Measurements from ENCODE around the gene EPS15.
"Not testable (repeated sequence)": the region's sequence is repeated elsewhere in the genome, so short reads cannot be mapped to it uniquely, and the experiment has no call there.

The EPS15 gene

DNA sequence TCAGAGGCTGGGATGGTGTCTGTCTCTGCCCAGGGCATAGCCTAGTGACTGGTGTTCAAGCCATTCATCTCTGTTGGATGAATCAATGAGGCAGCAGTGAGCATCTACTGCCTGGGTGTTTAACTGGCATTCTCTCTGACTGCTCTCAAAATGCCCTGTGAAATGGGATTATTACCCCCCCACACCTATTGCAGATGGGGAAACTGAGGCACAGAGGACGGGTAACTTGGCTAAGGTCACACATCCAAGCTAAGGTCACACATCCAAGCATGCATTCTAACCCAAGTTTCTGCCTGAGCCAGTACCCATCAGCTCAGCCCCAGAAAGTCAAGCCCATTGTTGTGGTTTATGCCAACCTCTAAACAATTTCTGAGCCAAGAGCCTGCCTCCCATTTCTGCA is 193.7 kb downstream of the EPS15 start:
- TF ChIP-seq, protein P1, sequence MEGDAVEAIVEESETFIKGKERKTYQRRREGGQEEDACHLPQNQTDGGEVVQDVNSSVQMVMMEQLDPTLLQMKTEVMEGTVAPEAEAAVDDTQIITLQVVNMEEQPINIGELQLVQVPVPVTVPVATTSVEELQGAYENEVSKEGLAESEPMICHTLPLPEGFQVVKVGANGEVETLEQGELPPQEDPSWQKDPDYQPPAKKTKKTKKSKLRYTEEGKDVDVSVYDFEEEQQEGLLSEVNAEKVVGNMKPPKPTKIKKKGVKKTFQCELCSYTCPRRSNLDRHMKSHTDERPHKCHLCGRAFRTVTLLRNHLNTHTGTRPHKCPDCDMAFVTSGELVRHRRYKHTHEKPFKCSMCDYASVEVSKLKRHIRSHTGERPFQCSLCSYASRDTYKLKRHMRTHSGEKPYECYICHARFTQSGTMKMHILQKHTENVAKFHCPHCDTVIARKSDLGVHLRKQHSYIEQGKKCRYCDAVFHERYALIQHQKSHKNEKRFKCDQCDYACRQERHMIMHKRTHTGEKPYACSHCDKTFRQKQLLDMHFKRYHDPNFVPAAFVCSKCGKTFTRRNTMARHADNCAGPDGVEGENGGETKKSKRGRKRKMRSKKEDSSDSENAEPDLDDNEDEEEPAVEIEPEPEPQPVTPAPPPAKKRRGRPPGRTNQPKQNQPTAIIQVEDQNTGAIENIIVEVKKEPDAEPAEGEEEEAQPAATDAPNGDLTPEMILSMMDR (conservative IDR thresholded peaks at IDR 0.05; ENCODE audit: low read length), result no peak
- TF ChIP-seq EZH2phosphoT487 (IDR thresholded peaks at IDR 0.05; ENCODE audit: borderline replicate concordance), result no peak

DNA sequence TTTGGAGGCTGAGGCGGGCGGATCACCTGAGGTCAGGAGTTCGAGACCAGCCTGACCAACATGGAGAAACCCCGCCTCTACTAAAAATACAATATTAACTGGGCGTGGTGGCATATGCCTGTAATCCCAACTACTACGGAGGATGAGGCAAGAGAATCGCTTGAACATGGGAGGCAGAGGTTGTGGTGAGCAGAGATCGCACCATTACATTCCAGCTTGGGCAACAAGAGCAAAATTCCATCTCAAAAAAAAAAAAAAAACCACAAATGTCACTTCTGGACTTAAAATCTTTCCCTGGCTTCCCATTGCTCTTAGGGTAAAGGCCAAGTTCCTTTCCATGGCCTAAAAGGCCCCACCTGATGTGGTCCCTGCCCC is 194.1 kb downstream of the EPS15 start:
- not testable (repeated sequence) for H3K4me3 ChIP-seq (ENCODE audit: low read length, poor library complexity, severe bottlenecking); H3K27me3 ChIP-seq (ENCODE audit: insufficient read depth, low read length, poor library complexity, severe bottlenecking); H3F3A ChIP-seq (ENCODE audit: low read depth); H3K9ac ChIP-seq (ENCODE audit: low read depth, low read length, poor library complexity, severe bottlenecking); H3K9me2 ChIP-seq (replicated peaks; ENCODE audit: low read depth, low read length); H3K9me3 ChIP-seq (ENCODE audit: insufficient read depth, low read depth, low read length); H3K79me2 ChIP-seq (ENCODE audit: insufficient read depth, low read length); H3K4me1 ChIP-seq (ENCODE audit: insufficient read depth, low read length, poor library complexity, severe bottlenecking); H2AFZ ChIP-seq (ENCODE audit: low read length); H3K36me3 ChIP-seq (ENCODE audit: insufficient read depth, low read length); H3K4me2 ChIP-seq (ENCODE audit: low read depth, low read length, poor library complexity, severe bottlenecking); H4K20me1 ChIP-seq (ENCODE audit: insufficient read depth, low read length, poor library complexity, severe bottlenecking)

More for the DNA sequence above, 193.7 kb downstream of the EPS15 start:
- no peak overlapping the region for H2AFZ ChIP-seq (ENCODE audit: low read length)
- H3K79me2 ChIP-seq (ENCODE audit: insufficient read depth, low read length), result no peaks in the 10 kb centered on the region
- no peaks in the 10 kb centered on the region for H3K27me3 ChIP-seq (ENCODE audit: insufficient read depth, low read length, poor library complexity, severe bottlenecking)
- no peak overlapping the region for H3K4me3 ChIP-seq (ENCODE audit: low read length, poor library complexity, severe bottlenecking)
- H3K36me3 ChIP-seq (ENCODE audit: insufficient read depth, low read length), result no peaks in the 10 kb centered on the region
- H3K9me3 ChIP-seq (ENCODE audit: insufficient read depth, low read depth, low read length), result no peaks in the 10 kb centered on the region
- H3K9me2 ChIP-seq (replicated peaks; ENCODE audit: low read depth, low read length), result no peaks in the 10 kb centered on the region
- H3K4me2 ChIP-seq (ENCODE audit: low read depth, low read length, poor library complexity, severe bottlenecking), result no peak overlapping the region
- no peaks in the 10 kb centered on the region for H3K4me1 ChIP-seq (ENCODE audit: insufficient read depth, low read length, poor library complexity, severe bottlenecking)
- H3F3A ChIP-seq (ENCODE audit: low read depth), result no peaks in the 10 kb centered on the region
- H4K20me1 ChIP-seq (ENCODE audit: insufficient read depth, low read length, poor library complexity, severe bottlenecking), result no peaks in the 10 kb centered on the region
- no peak overlapping the region for H3K9ac ChIP-seq (ENCODE audit: low read depth, low read length, poor library complexity, severe bottlenecking)

DNA sequence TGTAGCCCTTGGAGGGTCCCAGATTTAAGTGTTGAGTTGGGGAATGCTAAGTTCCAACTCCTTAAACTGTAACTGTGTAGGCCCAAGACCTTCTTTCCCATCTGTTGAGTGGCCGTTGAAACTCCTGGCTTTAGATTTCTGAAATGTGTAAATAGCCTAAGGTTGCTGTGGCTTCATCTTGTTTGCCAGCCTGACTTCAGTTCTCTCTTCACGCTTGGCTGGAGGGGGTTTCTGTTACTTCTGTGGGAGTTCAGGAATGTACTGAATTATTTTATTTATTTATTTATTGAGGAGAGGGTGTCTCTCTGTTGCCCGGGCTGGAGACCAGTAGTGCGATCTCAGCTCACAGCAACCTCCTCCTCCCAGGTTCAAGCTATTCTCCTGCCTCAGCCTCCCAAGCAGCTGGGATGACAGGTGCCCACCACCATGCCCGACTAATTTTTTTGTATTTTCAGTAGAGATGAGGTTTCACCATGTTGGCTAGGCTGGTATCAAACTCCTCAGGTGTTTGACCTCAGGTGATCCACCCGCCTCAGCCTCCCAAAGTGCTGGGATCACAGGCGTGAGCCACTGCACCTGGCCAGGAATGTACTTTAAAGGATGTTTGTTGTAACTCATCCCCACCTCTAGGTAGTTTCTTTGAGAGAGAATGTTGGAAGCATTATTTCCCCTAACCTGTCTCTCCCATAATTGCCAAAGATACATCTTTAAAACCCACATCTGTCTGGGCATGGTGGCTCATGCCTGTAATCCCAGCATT is 194.6 kb downstream of the EPS15 start:
- TF ChIP-seq, protein P1 (conservative IDR thresholded peaks at IDR 0.05; ENCODE audit: low read length), result no peak
- no peak for TF ChIP-seq EZH2phosphoT487 (IDR thresholded peaks at IDR 0.05; ENCODE audit: borderline replicate concordance)
- H3K36me3 ChIP-seq (ENCODE audit: insufficient read depth, low read length), result no peaks in the 10 kb centered on the region
- no peaks in the 10 kb centered on the region for H3K27me3 ChIP-seq (ENCODE audit: insufficient read depth, low read length, poor library complexity, severe bottlenecking)
- H3K9me2 ChIP-seq (replicated peaks; ENCODE audit: low read depth, low read length), result no peaks in the 10 kb centered on the region
- H4K20me1 ChIP-seq (ENCODE audit: insufficient read depth, low read length, poor library complexity, severe bottlenecking), result no peaks in the 10 kb centered on the region
- H3K9me3 ChIP-seq (ENCODE audit: insufficient read depth, low read depth, low read length), result no peaks in the 10 kb centered on the region
- H3F3A ChIP-seq (ENCODE audit: low read depth), result no peaks in the 10 kb centered on the region
- no peak overlapping the region for H2AFZ ChIP-seq (ENCODE audit: low read length)
- no peaks in the 10 kb centered on the region for H3K79me2 ChIP-seq (ENCODE audit: insufficient read depth, low read length)
- no peak overlapping the region for H3K4me3 ChIP-seq (ENCODE audit: low read length, poor library complexity, severe bottlenecking)
- H3K9ac ChIP-seq (ENCODE audit: low read depth, low read length, poor library complexity, severe bottlenecking), result no peak overlapping the region
- H3K4me1 ChIP-seq (ENCODE audit: insufficient read depth, low read length, poor library complexity, severe bottlenecking), result no peaks in the 10 kb centered on the region
- H3K4me2 ChIP-seq (ENCODE audit: low read depth, low read length, poor library complexity, severe bottlenecking), result no peak overlapping the region

DNA sequence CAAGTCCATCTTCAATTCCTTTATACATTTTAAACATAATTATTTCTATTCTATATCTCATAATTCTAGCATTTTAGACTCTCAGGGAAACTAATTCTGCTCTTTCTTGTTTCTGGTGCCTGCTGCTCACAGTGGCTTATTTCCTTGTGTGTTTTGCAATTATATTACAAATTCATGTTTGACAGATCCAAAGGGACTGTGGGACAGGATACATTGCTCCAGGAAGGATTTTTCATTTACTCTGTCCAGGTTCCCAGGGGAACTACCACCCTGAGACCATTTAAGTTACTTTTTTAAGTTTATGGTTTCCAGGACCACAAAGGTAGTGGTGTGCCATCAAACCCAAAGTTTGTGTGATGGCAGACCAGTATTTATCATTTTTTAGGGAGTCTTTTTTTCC is 195.3 kb downstream of the EPS15 start:
- H3K27me3 ChIP-seq (ENCODE audit: insufficient read depth, low read length, poor library complexity, severe bottlenecking), result no peaks in the 10 kb centered on the region
- H2AFZ ChIP-seq (ENCODE audit: low read length), result no peak overlapping the region
- no peak overlapping the region for H3K4me3 ChIP-seq (ENCODE audit: low read length, poor library complexity, severe bottlenecking)
- H3K9ac ChIP-seq (ENCODE audit: low read depth, low read length, poor library complexity, severe bottlenecking), result no peak overlapping the region
- no peaks in the 10 kb centered on the region for H3K9me2 ChIP-seq (replicated peaks; ENCODE audit: low read depth, low read length)
- H3F3A ChIP-seq (ENCODE audit: low read depth), result no peaks in the 10 kb centered on the region
- no peaks in the 10 kb centered on the region for H3K79me2 ChIP-seq (ENCODE audit: insufficient read depth, low read length)
- no peaks in the 10 kb centered on the region for H3K4me1 ChIP-seq (ENCODE audit: insufficient read depth, low read length, poor library complexity, severe bottlenecking)
- no peaks in the 10 kb centered on the region for H4K20me1 ChIP-seq (ENCODE audit: insufficient read depth, low read length, poor library complexity, severe bottlenecking)
- TF ChIP-seq EZH2phosphoT487 (IDR thresholded peaks at IDR 0.05; ENCODE audit: borderline replicate concordance), result no peak
- H3K4me2 ChIP-seq (ENCODE audit: low read depth, low read length, poor library complexity, severe bottlenecking), result no peak overlapping the region
- no peaks in the 10 kb centered on the region for H3K9me3 ChIP-seq (ENCODE audit: insufficient read depth, low read depth, low read length)
- H3K36me3 ChIP-seq (ENCODE audit: insufficient read depth, low read length), result no peaks in the 10 kb centered on the region

Data from Loucy (cell line).